ENCODE results near the gene SLC1A5.

Gene SLC1A5

DNA sequence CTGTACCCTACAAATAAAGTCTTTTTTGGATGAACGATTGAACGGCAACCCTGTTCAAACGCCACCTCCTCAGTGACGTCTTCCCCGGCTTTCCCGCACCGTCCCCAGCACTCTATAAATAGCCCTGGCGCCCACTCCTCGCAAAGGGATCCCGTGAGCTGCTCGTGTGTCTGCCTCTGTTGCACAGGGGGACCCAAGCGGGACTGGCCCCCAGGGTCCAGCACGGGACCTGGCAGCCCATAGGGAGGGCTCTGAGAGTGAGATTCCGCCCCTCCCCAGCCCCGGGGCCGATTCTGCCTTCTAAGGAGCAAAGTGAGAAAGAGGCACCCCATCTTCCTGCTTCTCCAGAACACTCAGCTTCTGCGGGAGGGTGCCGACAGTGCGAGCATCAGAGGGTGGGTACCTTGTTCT lies 50.6 kb downstream of the SLC1A5 start:
- H3K4me3 ChIP-seq (ENCODE audit: low read length) = no peak overlapping the region
- DNase-seq (ENCODE audit: low read depth) = no peak
- TF ChIP-seq CTCF (IDR thresholded peaks at IDR 0.05; ENCODE audit: insufficient read depth, low read depth, low read length, missing control alignments) = no peak

GRCh38 chr19:46737298-46737654 lies 51.1 kb downstream of the SLC1A5 start:
- DNase-seq (ENCODE audit: low read depth) = no peak
- TF ChIP-seq CTCF (IDR thresholded peaks at IDR 0.05; ENCODE audit: insufficient read depth, low read depth, low read length, missing control alignments) = no peak

DNA sequence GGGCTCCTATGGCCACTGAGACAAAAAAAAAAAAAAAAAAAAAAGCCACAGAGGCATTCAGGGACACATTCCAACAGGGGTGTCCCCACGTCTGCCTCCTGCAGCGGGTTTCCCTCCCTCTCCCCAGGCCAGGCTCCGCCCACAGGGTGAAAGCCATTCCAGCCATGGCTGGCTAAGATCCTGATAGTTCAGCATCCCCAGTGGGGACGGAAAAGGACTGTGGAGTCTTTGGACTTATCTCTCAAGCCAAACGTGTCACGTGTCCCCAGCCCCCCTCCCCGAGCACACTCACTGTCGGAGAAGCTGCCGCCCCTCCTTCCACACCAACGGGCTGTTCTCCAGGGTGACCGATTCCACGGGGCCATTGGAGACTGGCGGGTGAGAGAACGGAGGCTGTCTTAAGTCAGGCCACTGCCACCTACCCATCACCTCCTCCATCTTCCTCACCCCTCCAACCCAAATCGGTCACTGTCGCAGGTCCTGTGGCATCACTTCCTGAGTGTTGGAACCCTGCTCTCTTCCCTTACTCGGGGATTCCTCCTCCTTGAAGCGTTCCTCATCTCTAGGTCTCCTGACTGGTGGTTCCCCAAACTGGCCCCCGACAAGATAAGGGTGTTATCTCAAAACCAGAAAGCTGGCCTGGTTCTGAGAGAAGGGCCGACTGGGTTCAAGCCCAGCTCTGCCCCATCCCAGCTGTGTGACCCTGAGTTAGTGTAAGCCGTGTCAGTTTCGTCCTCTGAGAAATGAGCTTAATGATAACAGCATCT lies 51.7 kb downstream of the SLC1A5 start:
- no peak for DNase-seq (ENCODE audit: low read depth)
- TF ChIP-seq CTCF (IDR thresholded peaks at IDR 0.05; ENCODE audit: insufficient read depth, low read depth, low read length, missing control alignments) = no peak
- H3K4me3 ChIP-seq (ENCODE audit: low read length) = no peak overlapping the region

More at GRCh38 chr19:46737298-46737654, 51.1 kb downstream of the SLC1A5 start:
- no peak overlapping the region for H3K4me3 ChIP-seq (ENCODE audit: low read length)

- no peak for DNase-seq (ENCODE audit: low read depth)
- TF ChIP-seq CTCF (IDR thresholded peaks at IDR 0.05; ENCODE audit: insufficient read depth, low read depth, low read length, missing control alignments) = no peak
- no peak overlapping the region for H3K4me3 ChIP-seq (ENCODE audit: low read length)
Measured at GRCh38 chr19:46733690-46734292, 54.6 kb downstream of the SLC1A5 start.

GRCh38 chr19:46732966-46733689 lies 55.3 kb downstream of the SLC1A5 start:
- H3K4me3 ChIP-seq (ENCODE audit: low read length) = no peak overlapping the region
- no peak for TF ChIP-seq CTCF (IDR thresholded peaks at IDR 0.05; ENCODE audit: insufficient read depth, low read depth, low read length, missing control alignments)
- peak; percentile 33 for DNase-seq (ENCODE audit: low read depth)

- no peak overlapping the region for H3K4me3 ChIP-seq (ENCODE audit: low read length)
- no peak for TF ChIP-seq CTCF (IDR thresholded peaks at IDR 0.05; ENCODE audit: insufficient read depth, low read depth, low read length, missing control alignments)
- DNase-seq (ENCODE audit: low read depth) = no peak
Measured at GRCh38 chr19:46732172-46732938, 56.0 kb downstream of the SLC1A5 start.

All from epithelial cell of esophagus (primary cell).